DMS153 treated with DMSO at 0.1 percent for 48 hours (cell line): ENCODE data around the gene SH2D1B.
"Not testable (repeated sequence)": the region's sequence is repeated elsewhere in the genome, so short reads cannot be mapped to it uniquely, and the experiment has no call there.

Experiments used
- DNase-seq: peaks from one replicate; lab custom pipeline; 2025; ENCODE audit not compliant: unreplicated experiment; lab: John Stamatoyannopoulos, UW

The SH2D1B gene

DNA sequence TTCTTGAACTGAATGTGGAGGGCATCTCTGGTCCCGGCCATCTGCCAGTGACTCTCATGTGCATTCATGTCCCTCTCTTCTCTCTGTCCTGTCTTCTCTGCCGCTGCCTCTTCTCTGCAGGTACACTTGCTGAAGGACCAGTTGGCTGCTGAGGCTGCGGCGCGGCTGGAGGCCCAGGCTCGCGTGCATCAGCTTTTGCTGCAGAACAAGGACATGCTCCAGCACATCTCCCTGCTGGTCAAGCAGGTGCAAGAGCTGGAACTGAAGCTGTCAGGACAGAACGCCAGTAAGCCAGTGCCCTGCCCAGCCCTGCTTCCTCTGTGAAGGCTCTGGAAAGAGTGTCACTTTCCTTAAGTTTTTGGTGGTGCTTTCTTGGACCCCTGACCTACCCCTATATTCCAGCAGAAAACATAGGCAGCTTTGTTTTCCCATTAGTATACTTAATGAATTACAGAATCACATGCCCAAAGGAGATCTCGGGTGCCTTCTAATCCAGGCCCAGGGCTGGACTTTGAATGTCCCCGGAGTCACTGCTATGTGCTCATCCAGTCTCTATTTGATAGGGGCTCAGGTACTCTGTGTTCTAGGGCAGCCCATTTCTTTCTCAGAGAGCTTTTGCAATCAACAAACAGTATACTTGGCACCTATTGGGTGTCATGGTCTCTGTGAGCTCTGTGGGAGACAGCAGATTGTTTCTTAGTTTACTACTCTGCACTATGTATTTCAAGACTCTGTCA is 46.5 kb downstream of the SH2D1B start:
- no peak for DNase-seq

DNA sequence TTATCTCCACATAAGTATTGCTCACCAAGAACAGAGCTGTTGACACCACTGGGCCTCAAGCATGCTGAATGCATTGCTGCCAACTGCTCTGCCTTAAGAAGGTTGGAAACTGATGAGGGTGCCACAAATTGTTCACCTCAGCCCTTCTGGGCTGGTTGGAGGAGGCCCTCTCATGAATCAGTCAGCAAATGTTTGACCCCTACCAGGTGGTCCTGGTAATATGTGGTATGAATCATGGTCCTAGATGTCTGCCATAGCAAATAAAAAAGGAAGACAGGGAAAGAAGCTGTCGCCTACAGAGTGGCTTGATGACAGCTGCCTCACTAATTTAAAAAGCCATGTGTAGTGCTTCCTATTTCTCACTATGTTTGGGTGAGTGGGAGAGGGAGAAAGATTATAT is 47.4 kb downstream of the SH2D1B start:
- no peak for DNase-seq

DNA sequence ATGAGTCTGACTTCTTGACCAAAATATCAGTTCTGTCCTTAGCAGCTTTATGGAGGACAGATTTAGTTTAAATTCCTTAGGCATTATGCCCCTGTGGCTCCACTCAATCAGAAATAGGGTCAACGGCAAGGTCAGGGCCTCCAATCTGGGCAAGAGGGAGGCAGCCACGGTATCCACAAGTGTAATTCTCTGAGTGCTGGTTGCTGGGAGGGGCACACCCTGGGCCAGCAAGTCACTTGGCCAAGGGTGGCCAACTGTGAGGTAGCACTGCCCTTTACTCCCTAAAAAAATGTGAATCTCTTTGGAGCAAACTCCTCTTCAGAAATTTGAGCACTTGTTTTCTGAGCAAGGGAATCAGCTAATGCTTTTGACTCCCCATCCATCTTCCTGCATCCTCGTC is 48.1 kb downstream of the SH2D1B start:
- no peak for DNase-seq

DNA sequence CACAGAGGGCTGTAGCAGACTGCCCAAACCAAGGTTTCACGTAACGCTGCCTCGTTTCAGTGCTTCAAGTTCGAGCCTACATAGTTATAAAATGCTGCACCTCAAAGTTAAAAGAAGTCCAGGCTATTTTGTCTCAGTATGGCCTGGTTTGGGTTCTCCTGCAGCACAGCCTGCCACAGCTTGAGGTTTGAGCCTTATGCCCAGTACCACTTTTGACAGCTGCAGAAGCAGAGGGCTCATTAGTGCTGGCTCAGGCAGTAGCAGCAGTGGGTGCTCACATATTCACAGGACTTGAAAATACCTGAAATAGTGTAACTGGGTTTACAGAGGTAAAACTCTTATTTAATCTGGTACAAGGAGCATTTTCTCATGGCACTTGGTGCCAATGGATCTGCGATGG is 50.6 kb downstream of the SH2D1B start:
- DNase-seq: no peak

DNA sequence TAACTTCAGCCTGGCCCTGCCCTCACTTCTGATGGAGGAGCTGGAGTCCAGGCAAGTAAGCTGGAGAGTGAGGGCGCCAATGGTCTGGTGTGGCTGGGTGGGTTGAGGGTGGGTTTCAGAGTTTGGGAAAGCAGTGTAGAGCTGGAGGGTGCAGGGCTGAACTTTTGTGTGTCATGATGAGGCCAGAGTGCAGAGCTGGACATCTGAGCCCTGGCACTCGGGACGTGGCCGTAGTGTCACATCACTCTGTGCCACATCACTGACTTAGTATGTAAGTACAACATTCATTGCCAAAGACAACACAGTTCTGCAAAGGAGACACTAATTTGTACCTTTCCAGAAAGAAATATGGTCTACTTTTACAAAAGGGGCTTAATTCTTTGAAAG is 51.1 kb downstream of the SH2D1B start:
- no peak for DNase-seq

DNA sequence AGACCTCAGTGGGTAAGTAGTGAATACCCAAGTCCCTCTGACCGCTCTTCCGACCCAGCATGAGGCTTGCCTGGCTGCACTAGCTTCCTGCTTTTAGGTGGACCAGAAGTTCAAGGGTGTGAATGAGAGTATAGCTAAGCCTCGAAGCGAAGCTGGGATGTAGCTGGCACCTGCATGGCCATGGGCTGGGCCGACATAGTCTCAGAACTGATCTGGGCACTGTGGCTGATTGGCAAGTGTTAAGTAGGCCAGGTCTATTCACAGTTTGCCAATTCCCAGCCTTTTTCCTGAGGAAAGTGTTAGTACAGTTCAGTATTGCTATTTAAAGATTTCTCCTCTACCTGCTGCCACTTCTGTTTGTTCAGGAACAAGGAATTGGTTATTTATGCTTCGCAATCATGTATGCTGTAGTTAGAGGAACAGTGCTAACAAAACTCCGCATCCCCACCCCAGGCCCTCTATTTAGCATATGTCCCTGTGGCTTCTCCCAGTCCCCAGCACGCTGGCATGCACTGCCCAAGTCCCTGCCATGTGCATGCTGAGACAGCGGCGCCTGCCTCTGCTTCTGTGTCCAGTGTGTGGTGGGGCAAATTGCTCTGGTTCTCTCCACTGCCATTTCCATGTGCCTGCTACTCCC is 51.6 kb downstream of the SH2D1B start:
- no peak for DNase-seq

DNA sequence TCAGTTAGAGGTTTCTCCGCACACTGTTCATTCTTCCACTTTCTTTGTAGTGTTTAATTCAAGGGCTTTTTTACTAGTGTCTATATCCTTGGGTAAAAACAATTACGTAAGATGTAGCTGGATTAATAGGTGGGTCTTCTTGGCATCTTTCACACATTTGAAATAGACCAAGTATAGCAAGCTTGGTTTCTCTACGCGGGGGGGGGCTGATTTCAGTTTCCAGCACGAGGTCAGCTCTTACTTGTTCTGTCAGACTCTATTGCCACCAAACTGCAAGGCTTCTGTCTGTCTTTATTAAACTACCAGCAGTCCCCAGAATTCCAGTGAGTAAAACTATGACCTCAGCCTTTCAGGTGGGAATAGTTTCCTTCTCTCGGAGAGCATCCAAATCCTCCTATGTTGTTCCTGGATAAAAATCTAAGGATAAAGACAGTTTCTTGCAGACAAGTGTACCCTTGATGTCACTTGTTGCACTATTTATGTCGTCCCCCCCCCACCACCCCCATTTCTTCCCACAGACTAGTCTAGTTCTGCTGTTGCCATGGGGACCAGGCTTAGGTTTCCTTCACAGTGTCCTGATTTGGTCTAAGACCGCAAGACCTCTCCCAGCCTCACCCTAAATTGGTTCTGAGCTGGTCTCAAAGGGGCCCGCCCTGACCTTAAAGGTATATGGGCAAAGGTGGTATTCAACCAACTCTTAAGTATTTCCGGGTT is 52.3 kb downstream of the SH2D1B start:
- DNase-seq: no peak

DNA sequence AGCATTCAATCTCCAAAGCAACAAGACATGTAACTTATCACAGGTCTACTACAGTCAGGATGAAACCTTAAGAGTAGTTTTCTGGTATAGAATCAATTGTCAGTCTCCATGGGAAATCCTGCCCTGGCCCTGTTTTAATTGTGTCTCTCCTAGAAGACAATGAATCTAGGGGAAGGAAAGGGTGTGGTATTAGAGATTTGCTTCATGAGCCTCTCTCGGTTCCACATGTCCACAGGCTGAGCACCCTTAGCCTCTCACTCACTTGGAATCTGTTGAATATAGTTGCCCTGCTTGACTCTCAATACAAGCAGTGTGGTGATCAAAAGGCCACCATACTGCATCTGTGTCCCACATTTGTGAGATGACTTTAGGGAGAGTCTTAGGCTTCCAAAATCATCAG is 53.0 kb downstream of the SH2D1B start:
- no peak for DNase-seq

DNA sequence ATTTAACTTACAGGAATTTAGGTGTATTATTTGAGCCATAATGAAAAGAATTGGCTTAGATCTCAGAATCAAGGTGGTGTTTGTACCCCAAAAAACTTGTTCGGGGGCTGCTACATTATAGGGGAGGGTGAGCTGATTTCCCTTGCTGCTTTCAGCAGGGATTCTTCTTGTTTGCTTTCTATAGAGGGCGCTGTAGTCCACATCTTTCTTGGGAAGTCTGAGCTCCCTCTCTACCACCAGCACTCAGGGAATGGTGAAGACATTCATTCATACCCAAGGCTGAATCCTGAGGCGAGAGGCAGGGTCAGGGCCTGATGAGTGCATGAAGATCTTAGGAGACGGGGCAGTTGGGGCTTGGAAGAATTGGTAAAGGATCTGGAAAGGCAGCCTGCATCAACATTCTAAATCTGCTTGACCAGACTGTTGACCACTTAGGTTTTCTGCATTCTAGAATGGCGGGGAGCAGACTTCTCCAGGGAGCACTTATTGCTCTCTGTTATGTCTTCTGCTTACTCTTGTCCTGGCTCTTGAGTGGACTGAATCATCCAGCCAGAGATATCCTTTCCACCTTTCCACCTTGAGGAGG is 54.2 kb downstream of the SH2D1B start:
- peak; percentile 27 for DNase-seq

DNA sequence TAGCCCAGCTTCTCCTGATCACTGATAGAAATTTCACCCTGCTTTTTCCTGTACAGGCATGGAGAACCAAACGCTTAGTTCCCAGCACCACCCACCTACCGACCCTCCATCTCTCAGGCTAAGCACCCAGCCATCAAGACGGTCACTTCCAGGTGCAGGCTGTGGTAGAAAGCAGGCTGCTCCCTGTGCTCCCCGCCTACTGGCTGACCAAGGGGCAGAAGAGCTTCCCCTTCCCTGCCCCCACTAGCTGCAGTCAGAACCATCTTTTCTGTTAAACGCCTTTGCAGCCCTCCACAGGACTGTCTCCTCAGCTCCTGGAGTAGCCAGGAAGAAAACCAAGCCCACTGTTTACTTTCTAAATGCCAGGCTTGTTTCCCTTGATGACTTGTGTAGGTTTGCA is 58.2 kb downstream of the SH2D1B start:
- DNase-seq: no peak

DNA sequence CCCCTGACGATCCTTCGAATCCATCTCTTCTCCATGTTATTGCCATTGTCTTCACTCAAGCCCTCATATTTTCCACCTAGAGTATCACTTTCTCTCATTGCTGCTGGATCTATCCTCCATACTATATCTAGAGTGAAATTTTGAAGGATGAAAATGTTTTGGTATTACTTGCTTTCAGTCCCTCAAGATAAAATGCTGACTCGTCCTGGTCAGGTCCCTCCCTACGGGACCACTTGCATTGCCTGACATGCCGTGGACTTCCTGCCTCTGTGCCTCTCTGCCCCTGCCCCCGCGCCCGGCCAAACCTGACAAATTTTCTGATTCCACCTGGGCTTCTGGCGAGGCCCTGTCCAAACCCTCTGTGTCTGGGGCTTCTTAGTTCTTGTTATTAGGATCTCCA is 58.9 kb downstream of the SH2D1B start:
- DNase-seq: no peak

DNA sequence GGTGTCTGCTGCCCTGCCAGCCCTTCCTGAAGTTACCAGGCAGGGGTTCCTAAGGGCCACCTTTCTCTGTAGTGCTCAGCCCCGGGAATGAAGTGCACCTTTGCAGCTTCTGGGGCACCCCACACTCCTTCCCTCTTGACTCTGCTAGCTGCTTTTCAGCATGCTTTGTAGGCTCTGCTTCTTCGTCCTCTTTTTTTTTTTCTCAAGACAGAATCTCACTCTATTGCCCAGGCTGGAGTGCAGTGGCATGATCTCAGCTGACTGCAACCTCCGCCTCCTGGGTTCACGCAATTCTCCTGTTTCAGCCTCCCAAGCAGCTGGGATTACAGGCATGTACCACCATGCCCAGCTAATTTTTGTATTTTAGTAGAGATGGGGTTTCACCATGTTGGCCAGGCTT is 60.1 kb downstream of the SH2D1B start:
- DNase-seq: not testable (repeated sequence)

DNA sequence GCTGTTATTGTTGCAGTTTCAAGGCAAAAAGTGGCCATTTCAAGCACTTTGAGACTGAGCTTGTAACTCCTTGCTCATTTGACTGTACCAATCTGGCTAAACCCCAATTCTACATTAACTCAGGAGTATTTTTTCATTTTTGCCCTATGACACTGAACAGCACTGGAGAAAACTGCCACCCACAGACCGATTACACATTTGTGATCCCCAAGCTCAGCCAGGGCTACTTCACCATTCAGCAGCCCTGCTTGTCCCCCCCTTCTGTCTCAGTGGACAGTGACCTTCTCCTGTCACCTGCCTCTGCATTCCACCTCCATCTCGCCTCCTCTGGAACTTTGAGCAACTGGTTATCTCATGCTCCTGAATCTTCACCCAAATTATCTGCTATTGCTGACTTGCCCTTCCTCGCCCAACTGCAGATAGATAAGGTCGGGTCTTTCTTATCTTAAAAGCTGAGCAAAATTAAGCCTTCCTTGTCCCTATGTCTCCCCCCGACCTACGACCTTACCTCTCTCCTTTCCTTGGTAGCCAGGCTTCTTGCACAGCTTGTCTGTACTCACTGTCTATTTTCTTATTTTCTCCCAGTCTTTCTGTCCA is 60.6 kb downstream of the SH2D1B start:
- DNase-seq: no peak

DNA sequence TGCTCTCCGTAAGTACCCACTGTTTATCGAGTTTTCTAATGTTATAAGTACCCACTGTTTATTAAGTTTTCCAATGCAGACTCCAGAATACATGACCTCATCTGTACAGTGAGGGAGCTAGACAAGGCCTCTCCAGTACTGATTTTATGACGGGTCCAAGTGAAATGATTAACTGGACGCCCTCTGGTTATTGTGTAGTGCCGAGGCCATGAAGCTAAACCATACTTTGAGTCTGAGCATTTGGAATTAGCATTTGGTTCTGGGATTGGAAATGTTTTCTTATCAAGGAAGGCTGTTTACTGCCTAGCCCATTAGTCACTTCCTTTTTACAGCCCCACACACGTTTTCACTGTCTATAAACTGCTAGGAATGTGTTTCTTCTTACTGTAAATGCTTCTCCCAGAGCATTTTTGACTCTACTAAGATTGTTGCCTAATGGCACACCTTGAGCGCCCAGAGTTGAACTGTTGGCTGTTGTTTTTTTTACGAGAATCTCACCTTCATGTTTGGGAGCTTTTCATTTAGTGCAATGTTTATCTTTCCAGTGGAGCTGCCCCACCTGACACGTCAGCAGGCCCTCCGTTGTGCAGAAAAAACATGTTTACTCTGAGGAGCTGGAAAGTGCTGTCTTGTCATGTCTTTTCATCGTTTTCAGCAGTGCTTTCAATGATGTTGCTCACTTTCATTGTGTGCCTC is 62.2 kb downstream of the SH2D1B start:
- DNase-seq: peak; percentile 44

DNA sequence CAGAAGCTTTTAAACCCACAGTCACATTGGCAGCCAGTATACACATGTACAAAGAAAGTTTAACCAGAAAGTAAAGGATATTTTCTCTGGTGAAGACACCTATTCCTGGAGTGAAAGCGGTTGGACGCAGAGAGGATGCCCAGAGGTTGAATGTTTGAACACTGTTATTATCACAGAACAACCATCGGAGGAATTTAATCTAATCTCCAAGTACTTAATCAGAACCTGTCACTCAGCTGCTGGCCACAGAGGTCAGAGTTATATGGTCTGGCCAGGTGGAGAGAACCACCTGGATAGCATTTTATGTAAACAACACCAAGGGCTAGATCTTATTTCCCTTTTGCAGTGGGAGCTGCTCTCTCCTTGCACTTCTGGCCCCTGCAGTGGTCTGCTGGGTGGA is 64.7 kb downstream of the SH2D1B start:
- DNase-seq: no peak
